ENCODE measurements around the gene BATF.

DNA sequence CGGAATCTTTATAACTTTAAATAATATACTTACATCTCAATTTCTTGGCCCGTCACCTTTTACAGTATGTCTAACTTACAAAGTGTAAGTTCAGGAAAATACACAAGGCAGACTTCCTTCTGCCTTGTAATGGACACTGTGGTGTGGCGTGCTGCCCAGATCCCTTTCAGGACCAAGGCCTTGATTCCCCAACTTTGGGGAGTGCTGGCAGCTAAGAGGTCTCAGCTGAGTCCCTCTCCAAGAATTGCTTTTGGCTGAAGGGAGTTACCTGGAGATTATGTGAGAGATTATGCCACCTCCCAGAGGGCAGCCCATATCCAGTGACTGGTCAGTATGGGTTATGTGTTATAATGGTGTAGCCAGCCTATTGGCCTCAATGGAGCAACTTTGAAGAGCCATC lies 21.2 kb upstream of the BATF start:
- TF ChIP-seq, protein P1, sequence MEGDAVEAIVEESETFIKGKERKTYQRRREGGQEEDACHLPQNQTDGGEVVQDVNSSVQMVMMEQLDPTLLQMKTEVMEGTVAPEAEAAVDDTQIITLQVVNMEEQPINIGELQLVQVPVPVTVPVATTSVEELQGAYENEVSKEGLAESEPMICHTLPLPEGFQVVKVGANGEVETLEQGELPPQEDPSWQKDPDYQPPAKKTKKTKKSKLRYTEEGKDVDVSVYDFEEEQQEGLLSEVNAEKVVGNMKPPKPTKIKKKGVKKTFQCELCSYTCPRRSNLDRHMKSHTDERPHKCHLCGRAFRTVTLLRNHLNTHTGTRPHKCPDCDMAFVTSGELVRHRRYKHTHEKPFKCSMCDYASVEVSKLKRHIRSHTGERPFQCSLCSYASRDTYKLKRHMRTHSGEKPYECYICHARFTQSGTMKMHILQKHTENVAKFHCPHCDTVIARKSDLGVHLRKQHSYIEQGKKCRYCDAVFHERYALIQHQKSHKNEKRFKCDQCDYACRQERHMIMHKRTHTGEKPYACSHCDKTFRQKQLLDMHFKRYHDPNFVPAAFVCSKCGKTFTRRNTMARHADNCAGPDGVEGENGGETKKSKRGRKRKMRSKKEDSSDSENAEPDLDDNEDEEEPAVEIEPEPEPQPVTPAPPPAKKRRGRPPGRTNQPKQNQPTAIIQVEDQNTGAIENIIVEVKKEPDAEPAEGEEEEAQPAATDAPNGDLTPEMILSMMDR (conservative IDR thresholded peaks at IDR 0.05; ENCODE audit: low read depth in 2 of 2), result no peak
- no peak for TF ChIP-seq POLR2AphosphoS5 (IDR thresholded peaks at IDR 0.05; ENCODE audit: low read depth)
- TF ChIP-seq ZNF331 (CRISPR knock-in tag; IDR thresholded peaks at IDR 0.05; ENCODE audit: low read depth), result no peak
- TF ChIP-seq JUNB (IDR thresholded peaks at IDR 0.05; ENCODE audit: unreplicated experiment), result no peak
- TF ChIP-seq EZH2phosphoT487 (IDR thresholded peaks at IDR 0.05; ENCODE audit: unreplicated experiment), result no peak

Data from GM23338 (cell line).